Gastroesophageal sphincter (tissue), 3 donors: ENCODE data around the gene F10.

Experiments used
- CTCF ChIP-seq, 4 experiments: fragments of 200-600 bp in 2 of 4; fragments of 450-650 bp in 2 of 4; sonication (generic) in 1 of 4; IDR thresholded peaks; one replicate each; pipeline ENCODE4 v1.5.1; 2017 to 2019; ENCODE audit warnings: antibody characterized with exemption in 4 of 4, mild to moderate bottlenecking in 2 of 4, moderate library complexity in 2 of 4
- EP300 ChIP-seq: sonication (generic); formaldehyde crosslinking; IDR thresholded peaks from one replicate; pipeline ENCODE4 v1.6.1; 2017; ENCODE audit warnings: antibody characterized with exemption, mild to moderate bottlenecking
- POLR2A ChIP-seq, 2 donors: fragments of 450-650 bp; IDR thresholded peaks; one replicate each; pipeline ENCODE4 v1.6.1; 2017; ENCODE audit warnings: antibody characterized with exemption in 2 of 2, mild to moderate bottlenecking in 2 of 2, moderate library complexity in 1 of 2
- POLR2AphosphoS5 ChIP-seq: sonication (generic); formaldehyde crosslinking; IDR thresholded peaks from one replicate; pipeline ENCODE4 v1.6.1; 2017; ENCODE audit warnings: antibody characterized with exemption

DNA sequence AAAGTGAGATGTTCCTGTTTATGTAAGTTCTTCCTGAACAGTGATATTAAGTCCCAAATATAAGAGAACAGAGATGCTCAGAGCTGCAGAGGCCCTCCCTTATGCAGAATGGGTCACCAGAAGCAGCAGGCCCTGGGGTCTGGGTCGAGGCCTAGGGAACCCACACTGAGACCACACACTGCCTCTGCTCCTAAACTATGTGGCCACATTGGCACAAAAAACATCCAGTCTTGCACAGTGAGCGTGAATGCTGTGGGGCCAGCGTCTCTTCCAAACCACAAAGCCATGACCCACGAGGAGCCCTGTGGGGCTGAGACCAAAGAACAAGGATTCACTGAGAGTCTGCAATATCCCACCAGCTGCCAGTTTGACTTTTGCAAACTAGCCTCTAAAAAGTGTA lies 59.4 kb downstream of the F10 start:
- no peak for TF ChIP-seq POLR2A (IDR thresholded peaks at IDR 0.05)
- no peak for TF ChIP-seq CTCF (IDR thresholded peaks at IDR 0.05)
- TF ChIP-seq EP300, result no peak
- TF ChIP-seq POLR2AphosphoS5, result no peak
